ENCODE results near the gene HSPA1L. TPM values are rescaled to one million over a fixed set of nuclear protein-coding genes. Genes with fewer than 3 reads are reported as not detected.
"Not testable (repeated sequence)": the region's sequence is repeated elsewhere in the genome, so short reads cannot be mapped to it uniquely, and the experiment has no call there.

The HSPA1L gene
- total and polyA plus RNA-seq, 2 donors (not counting 3 experiments of a cell fraction or from before 2014, with no cell fraction given), result 0.32 to 0.77 TPM

DNA sequence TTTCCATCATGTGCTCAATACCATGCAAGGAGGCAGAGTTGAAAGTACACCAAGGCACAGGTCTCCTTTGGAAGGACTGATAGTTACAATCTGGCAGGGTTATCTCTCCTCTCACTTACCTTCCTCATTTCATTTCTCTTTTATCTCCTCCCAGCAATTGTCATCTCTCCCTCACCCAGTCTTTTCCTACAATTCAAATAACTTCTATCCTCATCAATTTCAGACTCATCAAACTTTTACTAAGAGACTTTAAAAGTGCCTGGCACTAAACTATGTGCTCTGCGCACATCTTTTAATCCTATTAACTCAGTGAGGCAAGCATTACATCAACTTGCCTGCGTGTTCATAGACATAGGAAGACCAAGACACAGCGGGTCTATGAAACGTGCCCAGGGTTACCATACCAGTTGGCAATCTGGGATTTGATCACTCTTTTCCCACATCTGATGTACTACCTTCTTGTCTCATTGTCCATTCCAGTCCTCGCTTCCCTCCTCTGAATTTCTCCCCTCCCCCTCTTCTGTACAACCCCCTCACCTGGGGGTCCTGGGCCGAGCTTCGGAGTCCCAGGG is 20.7 kb downstream of the HSPA1L start:
- Histone ChIP-seq H2AFZ (ENCODE audit: low read depth, low read length) (no peak overlapping the region), H3K9ac (replicated peaks; ENCODE audit: extremely low read depth, insufficient read depth, low read length) (peak overlapping the region; percentile 95), H3K79me2 (ENCODE audit: control insufficient read depth, insufficient read depth, low read length) (peaks cover 20% of the 10 kb centered on the region), H3K9me3 (replicated peaks; ENCODE audit: control insufficient read depth, insufficient read depth, low read length) (no peaks in the 10 kb centered on the region), H3K27me3 (ENCODE audit: control insufficient read depth in 2 of 2, insufficient read depth in 2 of 2, low read length in 2 of 2) (no peaks in the 10 kb centered on the region), H3K9me1 (replicated peaks; ENCODE audit: control insufficient read depth, extremely low read depth, insufficient read depth, low read length) (no peaks in the 10 kb centered on the region), H3K36me3 (ENCODE audit: control insufficient read depth in 2 of 2, extremely low read depth in 1 of 2, insufficient read depth in 2 of 2, low read length in 2 of 2) (peaks cover 0 to 5% of the 10 kb centered on the region in 2 experiments), H3K4me1 (ENCODE audit: control insufficient read depth, extremely low read depth, insufficient read depth, low read length) (peaks cover 15% of the 10 kb centered on the region), H3K4me3 (replicated peaks in 1 of 3; ENCODE audit: insufficient read depth in 1 of 3, low read depth in 1 of 3, low read length in 3 of 3) (peak overlapping the region; percentile 49 to 71 (median 67)), H3K4me2 (ENCODE audit: insufficient read depth, low read length) (peak overlapping the region; percentile 82), H3K27ac (ENCODE audit: insufficient read depth, low read depth, low read length) (peak overlapping the region; percentile 89), H4K20me1 (replicated peaks; ENCODE audit: control insufficient read depth, extremely low read depth, insufficient read depth, low read length) (no peaks in the 10 kb centered on the region)
- peak; percentile 75 for FAIRE-seq
- intact Hi-C loops (cut with micrococcal nuclease), result loop anchor here (2.0 kb wide), 3 partner anchors 20 to 56 kb away; partner anchors contain the start of genes HSPA1A and HSPA1L
- DNase-seq (ENCODE audit: low read depth, low spot score), result peak; percentile 35
- dilution Hi-C loops (cut with MboI; ENCODE audit: extremely low pct_ligation_motif_present, low sequenced_read_pairs), result no loop called here
- TF ChIP-seq FOS (IDR thresholded peaks at IDR 0.05; ENCODE audit: borderline replicate concordance, insufficient read depth, low read length) (no peak), POLR2A (IDR thresholded peaks at IDR 0.05; ENCODE audit: low read depth, low read length) (no peak), JUN (IDR thresholded peaks at IDR 0.05; ENCODE audit: borderline replicate concordance, insufficient read depth, insufficient read length, low read depth) (no peak)
- ChIA-PET POLR2A (interaction anchor here (0.7 kb wide), 1 partner anchor 33 kb away, joined by 7 read pairs; the partner anchor contains the start of gene HSPA1B), CTCF (interaction anchor here (0.6 to 3.0 kb wide), 5 partner anchors 12 to 36 kb away, joined by 3 to 28 read pairs (median 10); partner anchors contain the start of genes HSPA1B and LSM2)
- no TSS peak for BruUV-seq (replicated peaks)

DNA sequence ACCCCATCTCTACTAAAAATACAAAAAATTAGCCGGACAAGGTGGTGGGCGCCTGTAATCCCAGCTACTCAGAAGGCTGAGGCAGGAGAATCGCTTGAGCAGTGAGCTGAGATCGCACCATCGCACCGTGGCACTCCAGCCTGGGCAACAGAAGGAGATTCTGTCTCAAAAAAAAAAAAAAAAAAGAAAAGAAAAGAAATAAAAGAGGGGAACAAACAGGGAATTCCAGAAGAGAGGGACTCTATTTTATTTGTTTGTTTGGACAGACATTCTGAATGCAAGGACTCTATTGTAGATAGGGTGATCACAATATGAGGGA is 21.2 kb downstream of the HSPA1L start:
- peaks cover 15% of the 10 kb centered on the region for H3K4me1 ChIP-seq (ENCODE audit: control insufficient read depth, extremely low read depth, insufficient read depth, low read length)
- FAIRE-seq; H3K36me3 ChIP-seq (ENCODE audit: control insufficient read depth in 2 of 2, extremely low read depth in 1 of 2, insufficient read depth in 2 of 2, low read length in 2 of 2); BruUV-seq (replicated peaks); H3K27me3 ChIP-seq (ENCODE audit: control insufficient read depth in 2 of 2, insufficient read depth in 2 of 2, low read length in 2 of 2); DNase-seq (ENCODE audit: low read depth, low spot score); dilution Hi-C loops (cut with MboI; ENCODE audit: extremely low pct_ligation_motif_present, low sequenced_read_pairs); H3K9me3 ChIP-seq (replicated peaks; ENCODE audit: control insufficient read depth, insufficient read depth, low read length); H3K9me1 ChIP-seq (replicated peaks; ENCODE audit: control insufficient read depth, extremely low read depth, insufficient read depth, low read length); H4K20me1 ChIP-seq (replicated peaks; ENCODE audit: control insufficient read depth, extremely low read depth, insufficient read depth, low read length); H2AFZ ChIP-seq (ENCODE audit: low read depth, low read length); H3K27ac ChIP-seq (ENCODE audit: insufficient read depth, low read depth, low read length): not testable (repeated sequence)
- peak overlapping the region; percentile 95 for H3K9ac ChIP-seq (replicated peaks; ENCODE audit: extremely low read depth, insufficient read depth, low read length)
- H3K4me2 ChIP-seq (ENCODE audit: insufficient read depth, low read length), result peak overlapping the region; percentile 82
- ChIA-PET CTCF (interaction anchor here (3.0 to 4.8 kb wide), 2 partner anchors 21 to 36 kb away, joined by 14 to 61 read pairs; no protein-coding TSS in a partner anchor), POLR2A (interaction anchor here (0.6 kb wide), 1 partner anchor 56 kb away, joined by 7 read pairs; no protein-coding TSS in a partner anchor)
- H3K79me2 ChIP-seq (ENCODE audit: control insufficient read depth, insufficient read depth, low read length), result peaks cover 21% of the 10 kb centered on the region
- intact Hi-C loops (cut with micrococcal nuclease), result loop anchor here (2.0 kb wide), 3 partner anchors 21 to 55 kb away; partner anchors contain the start of genes HSPA1A and HSPA1L
- H3K4me3 ChIP-seq (replicated peaks in 1 of 3; ENCODE audit: insufficient read depth in 1 of 3, low read depth in 1 of 3, low read length in 3 of 3), result peak overlapping the region in 1 of 3 experiments; percentile 71
